Measurements from ENCODE around the gene SEC11A.

Gene SEC11A

GRCh38 chr15:84625123-84625522 is 90.8 kb downstream of the SEC11A start:
- Histone ChIP-seq H3K4me2 (ENCODE audit: low read length) (no peak overlapping the region), H3K4me1 (no peaks in the 10 kb centered on the region), H3K27me3 (ENCODE audit: control insufficient read depth, insufficient read depth, low read length) (no peaks in the 10 kb centered on the region), H3K36me3 (ENCODE audit: control insufficient read depth, insufficient read depth, low read length) (no peaks in the 10 kb centered on the region), H3K4me3 (ENCODE audit: low read depth, low read length) (no peak overlapping the region), H3K27ac (no peak overlapping the region), H3K9me3 (ENCODE audit: control insufficient read depth, low read length) (no peaks in the 10 kb centered on the region), H3K79me2 (no peaks in the 10 kb centered on the region), H3K9ac (no peak overlapping the region), H2AFZ (no peak overlapping the region)
- no peak for TF ChIP-seq CTCF (IDR thresholded peaks at IDR 0.05)

DNA sequence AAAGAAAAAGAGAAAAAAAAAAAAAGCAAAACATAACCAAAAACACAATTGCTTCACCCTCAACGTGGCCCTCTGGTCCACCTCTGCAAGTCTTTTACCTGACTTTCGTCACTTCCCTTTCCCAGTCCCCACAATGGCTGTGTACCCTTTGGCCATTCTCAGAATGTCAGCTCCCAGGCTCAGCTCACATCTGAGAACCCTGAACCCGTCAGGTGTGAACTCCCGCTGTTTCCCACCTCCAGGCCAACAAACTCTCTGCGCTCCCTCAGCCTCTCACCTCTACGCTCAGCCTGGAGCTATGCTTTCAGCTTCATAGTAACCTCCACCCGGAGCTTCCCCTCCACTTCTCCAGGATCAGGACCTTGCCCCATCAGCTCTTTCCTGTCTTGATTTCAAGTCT is 91.6 kb downstream of the SEC11A start:
- no peaks in the 10 kb centered on the region for H3K4me1 ChIP-seq
- H3K4me3 ChIP-seq (ENCODE audit: low read depth, low read length) = no peak overlapping the region
- H3K4me2 ChIP-seq (ENCODE audit: low read length) = no peak overlapping the region
- no peak for TF ChIP-seq CTCF (IDR thresholded peaks at IDR 0.05)
- H3K27me3 ChIP-seq (ENCODE audit: control insufficient read depth, insufficient read depth, low read length) = no peaks in the 10 kb centered on the region
- H3K79me2 ChIP-seq = no peaks in the 10 kb centered on the region
- no peak overlapping the region for H3K27ac ChIP-seq
- H2AFZ ChIP-seq = no peak overlapping the region
- H3K9ac ChIP-seq = no peak overlapping the region
- H3K36me3 ChIP-seq (ENCODE audit: control insufficient read depth, insufficient read depth, low read length) = no peaks in the 10 kb centered on the region
- no peaks in the 10 kb centered on the region for H3K9me3 ChIP-seq (ENCODE audit: control insufficient read depth, low read length)

- Histone ChIP-seq H3K36me3 (ENCODE audit: control insufficient read depth, insufficient read depth, low read length) (no peaks in the 10 kb centered on the region), H3K27ac (no peak overlapping the region), H3K4me1 (no peaks in the 10 kb centered on the region), H3K4me2 (ENCODE audit: low read length) (no peak overlapping the region), H3K79me2 (no peaks in the 10 kb centered on the region), H3K9me3 (ENCODE audit: control insufficient read depth, low read length) (no peaks in the 10 kb centered on the region), H2AFZ (no peak overlapping the region), H3K4me3 (ENCODE audit: low read depth, low read length) (no peak overlapping the region), H3K27me3 (ENCODE audit: control insufficient read depth, insufficient read depth, low read length) (no peaks in the 10 kb centered on the region), H3K9ac (no peak overlapping the region)
- no peak for TF ChIP-seq CTCF (IDR thresholded peaks at IDR 0.05)
These were observed 94.5 kb downstream of the SEC11A start for GRCh38 chr15:84621358-84621979.

GRCh38 chr15:84620626-84621025 is 95.3 kb downstream of the SEC11A start:
- no peaks in the 10 kb centered on the region for H3K36me3 ChIP-seq (ENCODE audit: control insufficient read depth, insufficient read depth, low read length)
- no peaks in the 10 kb centered on the region for H3K4me1 ChIP-seq
- no peak overlapping the region for H3K9ac ChIP-seq
- H3K27ac ChIP-seq = no peak overlapping the region
- no peak overlapping the region for H3K4me2 ChIP-seq (ENCODE audit: low read length)
- H3K4me3 ChIP-seq (ENCODE audit: low read depth, low read length) = no peak overlapping the region
- H3K79me2 ChIP-seq = no peaks in the 10 kb centered on the region
- no peak overlapping the region for H2AFZ ChIP-seq
- no peak for TF ChIP-seq CTCF (IDR thresholded peaks at IDR 0.05)
- no peaks in the 10 kb centered on the region for H3K27me3 ChIP-seq (ENCODE audit: control insufficient read depth, insufficient read depth, low read length)
- H3K9me3 ChIP-seq (ENCODE audit: control insufficient read depth, low read length) = no peaks in the 10 kb centered on the region
